GM23338 (cell line): ENCODE measurements around the gene RAP1GDS1.

ENCODE experiments used
- CREB1 ChIP-seq: fragments of 250-450 bp; sonication (Bioruptor Pico); IDR thresholded peaks from 2 replicates; pipeline ENCODE4 v1.5.0; 2020; ENCODE audit warnings: low read depth, mild to moderate bottlenecking, moderate library complexity
- CTCF ChIP-seq, 2 experiments: fragments of 200-600 bp in 1 of 2; sonication (generic) in 1 of 2; conservative IDR thresholded peaks; 2 replicates each; pipeline versions ENCODE4 v1.5.1 to v1.6.1; 2016 to 2017; ENCODE audit warnings: antibody characterized with exemption in 2 of 2, low read depth in 2 of 2, mild to moderate bottlenecking in 2 of 2, moderate library complexity in 1 of 2
- ETS1 ChIP-seq: IDR thresholded peaks from 2 replicates; pipeline ENCODE4 v1.6.1; 2016; ENCODE audit warnings: antibody characterized with exemption
- EZH2 ChIP-seq: fragments of 200-600 bp; sonication (generic); IDR thresholded peaks from one replicate; pipeline ENCODE4 v1.8.0; 2017; ENCODE audit warnings: antibody characterized with exemption, mild to moderate bottlenecking, low read depth; ENCODE audit not compliant: unreplicated experiment
- EZH2phosphoT487 ChIP-seq: fragments of 200-600 bp; sonication (generic); IDR thresholded peaks from one replicate; pipeline ENCODE4 v1.8.1; 2018; ENCODE audit warnings: antibody characterized with exemption; ENCODE audit not compliant: unreplicated experiment
- JUNB ChIP-seq: IDR thresholded peaks from one replicate; pipeline ENCODE4 v1.6.1; 2016; ENCODE audit warnings: antibody characterized with exemption; ENCODE audit not compliant: unreplicated experiment
- NANOG ChIP-seq: IDR thresholded peaks from 2 replicates; pipeline ENCODE4 v1.6.1; 2016; ENCODE audit warnings: antibody characterized with exemption, borderline replicate concordance
- POLR2AphosphoS5 ChIP-seq: IDR thresholded peaks from 2 replicates; pipeline ENCODE4 v1.6.1; 2016; ENCODE audit warnings: antibody characterized with exemption, low read depth
- REST ChIP-seq: IDR thresholded peaks from one replicate; pipeline ENCODE4 v1.6.1; 2018; ENCODE audit warnings: antibody characterized with exemption; ENCODE audit not compliant: unreplicated experiment
- STAT1 ChIP-seq: IDR thresholded peaks from one replicate; pipeline ENCODE4 v1.6.1; 2016; ENCODE audit warnings: antibody characterized with exemption; ENCODE audit not compliant: unreplicated experiment
- ZNF114 ChIP-seq: fragments of 250-450 bp; sonication (Bioruptor Pico); IDR thresholded peaks from 2 replicates; pipeline ENCODE4 v1.5.0; 2020; ENCODE audit warnings: mild to moderate bottlenecking, moderate library complexity
- ZNF331 ChIP-seq: fragments of 250-450 bp; sonication (Bioruptor Pico); IDR thresholded peaks from 2 replicates; pipeline ENCODE4 v1.5.0; 2020; ENCODE audit warnings: low read depth, mild to moderate bottlenecking, moderate library complexity
- ZNF462 ChIP-seq: fragments of 250-450 bp; sonication (Bioruptor Pico); IDR thresholded peaks from 2 replicates; pipeline ENCODE4 v1.5.0; 2020; ENCODE audit warnings: mild to moderate bottlenecking, moderate library complexity

- TF ChIP-seq EZH2 (no peak), CTCF (conservative IDR thresholded peaks at IDR 0.05; ENCODE audit: low read depth in 2 of 2) (no peak), EZH2phosphoT487 (no peak), POLR2AphosphoS5 (no peak), JUNB (no peak), ETS1 (no peak), REST (no peak), NANOG (no peak), CREB1 (CRISPR knock-in tag) (no peak), ZNF331 (CRISPR knock-in tag) (no peak), ZNF114 (CRISPR knock-in tag) (no peak), STAT1 (no peak), ZNF462 (CRISPR knock-in tag) (no peak)
Observed at GRCh38 chr4:98253499-98253898, 7.7 kb upstream of the RAP1GDS1 start.
